HCEC 1CT (cell line): ENCODE results near the gene STK26.

Experiments
- DNase-seq: peaks from one replicate; pipeline ENCODE4 v3.0.0-alpha.2; 2017

STK26 gene

DNA sequence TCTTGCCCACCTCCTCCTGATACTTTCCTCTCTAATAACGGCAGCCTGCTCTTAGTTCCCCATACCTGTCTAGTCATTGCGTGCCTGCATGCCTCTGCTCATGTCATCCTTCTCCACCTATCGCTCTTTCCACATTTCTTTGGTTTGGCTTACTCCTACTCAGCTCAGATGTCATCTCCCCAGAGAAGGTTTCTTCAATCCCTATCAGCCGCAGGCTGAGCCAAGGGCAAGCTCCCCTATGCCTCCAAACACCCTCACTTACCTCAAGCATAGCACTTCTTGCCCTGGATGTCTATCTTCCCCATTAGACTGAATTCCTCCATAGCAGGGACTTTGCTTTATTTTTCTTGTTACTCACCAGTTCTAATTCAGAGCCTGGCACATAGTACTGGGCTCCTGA lies 78.1 kb downstream of the STK26 start:
- no peak for DNase-seq

DNA sequence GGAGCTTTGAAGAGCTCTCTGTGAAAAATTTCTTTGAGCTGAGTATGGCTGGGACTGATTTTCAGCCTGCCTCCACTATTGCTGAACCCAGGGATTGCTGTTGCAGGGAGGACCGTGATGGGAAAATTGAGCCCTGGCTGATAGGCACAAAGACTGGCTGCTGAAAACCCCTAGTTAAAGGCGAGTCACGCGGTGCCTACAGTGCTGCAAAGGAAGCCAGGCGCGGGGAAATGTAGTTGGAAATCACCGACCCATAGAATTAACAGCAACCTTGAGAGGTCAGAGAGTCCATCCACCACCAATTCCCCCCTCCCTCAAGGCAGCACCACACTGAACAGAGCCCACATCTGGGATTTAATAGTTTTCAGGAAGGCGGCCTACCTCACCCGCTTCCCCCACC lies 78.7 kb downstream of the STK26 start:
- no peak for DNase-seq

DNA sequence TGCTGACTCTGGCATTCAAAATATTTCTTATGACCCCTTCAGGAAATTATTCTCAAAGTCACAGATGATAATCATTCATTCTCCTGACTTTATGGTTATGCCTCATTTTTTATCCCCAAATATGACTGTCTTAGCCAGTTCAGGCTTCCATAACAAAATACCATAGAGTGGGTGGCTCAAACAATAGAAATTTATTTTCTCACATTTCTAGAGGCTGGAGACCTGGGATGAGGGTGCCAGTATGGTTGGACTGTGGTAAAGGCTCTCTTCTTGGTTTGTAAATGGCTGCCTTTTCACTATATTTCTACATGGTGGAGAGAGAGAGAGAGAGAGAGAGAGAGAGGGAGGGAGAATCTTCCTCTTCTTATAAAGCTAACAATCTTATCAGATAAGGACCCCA lies 84.2 kb downstream of the STK26 start:
- DNase-seq, result no peak

GRCh38 chrX:132114607-132115006 lies 91.5 kb downstream of the STK26 start:
- no peak for DNase-seq

- DNase-seq, result no peak
Measured at GRCh38 chrX:132115792-132116191, 92.7 kb downstream of the STK26 start.

- DNase-seq, result no peak
Measured at GRCh38 chrX:132118358-132118757, 95.3 kb downstream of the STK26 start.

- no peak for DNase-seq
Measured at GRCh38 chrX:132119283-132119682, 96.2 kb downstream of the STK26 start.

DNA sequence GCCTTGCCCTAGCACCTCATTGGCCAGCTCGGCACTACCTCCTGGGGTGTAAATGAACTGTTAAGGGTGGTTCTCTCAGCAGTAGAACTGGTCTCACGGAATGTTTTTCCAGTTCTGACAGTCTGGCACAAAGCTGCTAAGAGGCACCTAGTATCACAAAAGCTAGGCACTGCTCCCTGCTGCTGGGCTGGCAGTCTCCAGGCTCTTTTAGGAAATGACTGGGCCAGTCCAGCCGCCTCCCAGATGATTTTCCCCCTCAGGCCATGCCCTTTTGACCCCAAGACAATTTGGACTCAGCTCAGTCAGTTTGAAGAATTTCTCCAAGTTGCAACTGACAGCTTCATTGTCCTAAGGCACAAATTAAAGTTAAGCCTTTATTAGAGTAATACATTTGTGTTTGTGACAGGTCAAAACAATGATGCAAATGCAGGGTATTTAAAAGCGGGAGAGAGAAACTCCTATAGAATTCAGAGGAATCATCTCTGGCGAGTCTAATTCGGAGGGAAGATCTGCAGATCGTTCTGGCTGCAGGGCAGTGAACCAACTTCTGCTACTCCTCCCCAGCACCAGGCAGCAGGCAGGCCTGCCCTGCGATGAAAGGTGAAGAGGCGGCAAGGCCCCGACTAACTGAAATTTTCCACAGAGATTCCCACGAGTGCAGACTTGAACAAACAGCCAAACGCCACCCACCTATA lies 96.9 kb downstream of the STK26 start:
- no peak for DNase-seq

DNA sequence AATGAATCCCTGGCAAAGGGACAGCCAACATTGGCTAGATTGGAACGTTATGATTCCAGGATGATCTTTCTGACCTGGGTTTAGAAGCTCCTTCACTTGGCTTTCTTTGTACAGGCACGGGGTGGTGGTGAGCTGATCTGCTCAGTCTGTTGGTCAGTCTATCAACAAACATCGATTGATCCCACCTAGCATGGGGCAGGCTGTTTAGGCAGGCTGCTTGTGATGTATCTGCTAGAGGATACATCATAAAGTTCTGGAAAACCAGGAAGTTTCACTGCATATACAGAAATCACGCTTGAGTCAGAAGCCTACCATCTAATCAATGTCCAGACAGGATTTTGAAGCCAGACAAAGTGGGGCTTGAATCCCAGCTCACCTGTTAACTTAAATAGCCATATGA lies 97.8 kb downstream of the STK26 start:
- DNase-seq, result no peak
